PFSK-1 (cell line): ENCODE results near the gene DLX1.

ENCODE experiments used
- FOXP2 ChIP-seq: optimal IDR thresholded peaks from 2 replicates; pipeline ENCODE3; 2011; ENCODE audit warnings: borderline replicate concordance, control low read depth, inconsistent platforms; ENCODE audit not compliant: insufficient read depth; ENCODE audit errors: extremely low read length, extremely low read depth
- POLR2AphosphoS5 ChIP-seq: IDR thresholded peaks from 2 replicates; pipeline ENCODE4 v1.6.1; 2012; ENCODE audit warnings: low read depth, mild to moderate bottlenecking, control low read depth, low read length, moderate library complexity
- SIN3A ChIP-seq: IDR thresholded peaks from 2 replicates; pipeline ENCODE4 v1.6.1; 2012; ENCODE audit warnings: mild to moderate bottlenecking, low read length, moderate library complexity, borderline replicate concordance; ENCODE audit not compliant: insufficient read depth
- TAF1 ChIP-seq: IDR thresholded peaks from 2 replicates; pipeline ENCODE4 v1.6.1; 2012; ENCODE audit warnings: low read length, control low read depth, borderline replicate concordance; ENCODE audit not compliant: insufficient read depth
- TF ChIP-seq, protein P1 (sequence below), 2 experiments: IDR thresholded peaks; 2 replicates each; pipeline versions ENCODE4 v1.6.1 to v1.8.0; 2011 to 2012; ENCODE audit warnings: low read depth in 2 of 2, low read length in 2 of 2, control low read depth in 1 of 2, inconsistent platforms in 1 of 2, mild to moderate bottlenecking in 1 of 2, moderate library complexity in 1 of 2; ENCODE audit not compliant: insufficient read depth in 1 of 2

The DLX1 gene

DNA sequence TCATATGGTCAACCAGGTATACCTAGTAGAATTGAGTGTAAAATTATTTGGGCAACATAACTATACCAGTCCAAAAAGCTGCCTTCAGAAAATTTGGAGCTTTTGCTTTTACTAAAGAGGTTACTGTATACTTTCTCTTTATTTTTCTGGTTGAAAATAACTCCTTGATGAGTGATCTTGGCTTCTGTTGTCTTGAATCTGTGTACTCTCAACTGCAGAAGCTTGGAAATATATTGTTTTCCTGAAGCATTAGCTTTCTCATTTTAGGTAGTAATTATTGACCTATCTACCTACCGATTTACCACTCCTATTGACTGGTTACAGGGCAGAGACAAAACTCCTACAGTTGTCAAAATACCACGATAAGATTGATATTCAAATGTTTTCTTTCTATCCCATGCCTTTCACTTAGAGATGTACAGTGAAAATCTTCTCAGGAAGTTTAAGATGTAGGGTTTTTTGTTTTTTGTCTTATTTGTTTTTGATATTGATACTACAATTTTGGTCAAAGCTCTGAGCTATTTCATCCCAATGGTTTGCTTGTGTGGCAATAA is 35.7 kb upstream of the DLX1 start:
- TF ChIP-seq TAF1 (no peak), FOXP2 (no peak)

DNA sequence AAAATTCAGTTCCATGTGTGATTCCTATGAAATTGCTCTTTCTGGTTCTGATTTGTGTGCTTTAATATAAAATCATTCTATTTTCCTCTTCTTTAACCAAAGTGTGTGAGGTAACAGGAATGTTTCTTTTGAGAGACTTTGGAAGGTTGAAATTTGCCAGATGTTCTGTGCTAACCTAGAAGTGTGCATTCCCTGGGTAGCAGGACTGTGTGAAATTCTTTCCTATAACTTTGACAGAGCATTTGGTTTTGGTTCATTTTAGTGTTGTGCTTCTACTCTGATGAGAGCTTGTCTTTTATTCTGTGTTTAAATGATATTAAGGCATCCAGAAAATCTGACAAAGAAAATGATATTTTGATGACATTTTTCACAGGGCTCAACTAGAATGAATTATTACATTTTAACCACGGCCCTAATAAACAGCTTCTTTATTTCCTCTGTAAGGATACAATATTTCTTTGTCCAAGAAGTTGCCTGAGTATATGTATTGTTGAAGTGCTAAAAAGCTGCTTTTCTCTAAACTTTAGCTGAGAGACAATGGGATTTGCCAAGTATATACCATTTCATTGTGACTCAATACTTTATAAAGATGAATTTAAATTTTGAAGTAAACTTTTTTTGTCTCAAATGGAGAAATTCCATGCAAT is 34.7 kb upstream of the DLX1 start:
- TF ChIP-seq FOXP2: no peak

DNA sequence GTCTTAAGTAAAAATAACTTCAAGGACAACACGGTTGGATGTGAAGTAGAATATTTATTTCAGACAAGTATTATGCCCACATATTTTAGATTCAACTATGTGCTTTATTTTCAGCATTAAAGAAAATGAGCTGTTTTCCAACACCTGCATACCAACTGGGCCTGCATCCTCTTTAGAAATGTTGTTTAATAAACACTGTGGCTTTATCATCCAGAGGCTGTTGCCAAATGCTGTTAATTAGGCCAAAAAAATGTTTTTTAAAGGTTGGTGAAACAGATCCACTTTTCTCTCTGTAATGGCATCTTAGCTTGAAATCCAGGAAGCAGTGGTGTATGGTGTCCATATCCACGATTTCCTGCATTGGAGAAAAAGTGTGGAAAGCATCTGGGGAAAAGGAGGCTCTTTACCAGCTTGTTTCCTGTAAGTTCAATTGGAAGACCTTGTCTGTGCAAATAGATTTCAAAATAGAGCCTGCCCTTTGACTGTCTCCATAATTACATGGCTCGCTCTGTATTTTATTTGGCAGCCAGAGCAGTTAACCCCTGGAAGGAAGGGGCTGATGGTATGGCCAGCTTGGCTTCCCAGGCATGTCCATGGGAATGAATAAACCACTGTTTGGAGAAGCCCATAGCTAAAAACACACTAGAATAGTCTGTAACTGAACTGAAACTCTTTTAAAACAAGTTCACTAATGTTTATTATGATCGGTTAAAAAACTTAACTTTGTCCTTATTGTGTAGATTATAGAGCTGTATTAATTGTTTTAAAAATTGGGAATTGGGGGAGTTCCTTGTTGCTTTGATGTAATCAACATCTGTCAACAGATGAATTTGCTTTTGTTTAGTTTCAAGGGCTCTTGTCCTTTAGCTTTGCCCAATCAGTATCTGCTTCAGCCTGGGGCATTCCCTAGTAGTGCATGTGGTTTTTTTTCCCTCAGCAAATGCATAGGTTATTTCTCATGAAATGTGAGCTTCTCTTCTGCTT is 33.0 kb upstream of the DLX1 start:
- TF ChIP-seq SIN3A (peak; percentile 55; the same call in 1 of the 2 replicates), TAF1 (no peak)
- TF ChIP-seq, protein P1, sequence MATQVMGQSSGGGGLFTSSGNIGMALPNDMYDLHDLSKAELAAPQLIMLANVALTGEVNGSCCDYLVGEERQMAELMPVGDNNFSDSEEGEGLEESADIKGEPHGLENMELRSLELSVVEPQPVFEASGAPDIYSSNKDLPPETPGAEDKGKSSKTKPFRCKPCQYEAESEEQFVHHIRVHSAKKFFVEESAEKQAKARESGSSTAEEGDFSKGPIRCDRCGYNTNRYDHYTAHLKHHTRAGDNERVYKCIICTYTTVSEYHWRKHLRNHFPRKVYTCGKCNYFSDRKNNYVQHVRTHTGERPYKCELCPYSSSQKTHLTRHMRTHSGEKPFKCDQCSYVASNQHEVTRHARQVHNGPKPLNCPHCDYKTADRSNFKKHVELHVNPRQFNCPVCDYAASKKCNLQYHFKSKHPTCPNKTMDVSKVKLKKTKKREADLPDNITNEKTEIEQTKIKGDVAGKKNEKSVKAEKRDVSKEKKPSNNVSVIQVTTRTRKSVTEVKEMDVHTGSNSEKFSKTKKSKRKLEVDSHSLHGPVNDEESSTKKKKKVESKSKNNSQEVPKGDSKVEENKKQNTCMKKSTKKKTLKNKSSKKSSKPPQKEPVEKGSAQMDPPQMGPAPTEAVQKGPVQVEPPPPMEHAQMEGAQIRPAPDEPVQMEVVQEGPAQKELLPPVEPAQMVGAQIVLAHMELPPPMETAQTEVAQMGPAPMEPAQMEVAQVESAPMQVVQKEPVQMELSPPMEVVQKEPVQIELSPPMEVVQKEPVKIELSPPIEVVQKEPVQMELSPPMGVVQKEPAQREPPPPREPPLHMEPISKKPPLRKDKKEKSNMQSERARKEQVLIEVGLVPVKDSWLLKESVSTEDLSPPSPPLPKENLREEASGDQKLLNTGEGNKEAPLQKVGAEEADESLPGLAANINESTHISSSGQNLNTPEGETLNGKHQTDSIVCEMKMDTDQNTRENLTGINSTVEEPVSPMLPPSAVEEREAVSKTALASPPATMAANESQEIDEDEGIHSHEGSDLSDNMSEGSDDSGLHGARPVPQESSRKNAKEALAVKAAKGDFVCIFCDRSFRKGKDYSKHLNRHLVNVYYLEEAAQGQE (IDR thresholded peaks at IDR 0.05; ENCODE audit: insufficient read depth in 1 of 2, low read depth in 2 of 2, low read length in 2 of 2): 0 out of 4 replicates have a peak, but pooled peaks of 1 of the 2 experiments have one; percentile 48

DNA sequence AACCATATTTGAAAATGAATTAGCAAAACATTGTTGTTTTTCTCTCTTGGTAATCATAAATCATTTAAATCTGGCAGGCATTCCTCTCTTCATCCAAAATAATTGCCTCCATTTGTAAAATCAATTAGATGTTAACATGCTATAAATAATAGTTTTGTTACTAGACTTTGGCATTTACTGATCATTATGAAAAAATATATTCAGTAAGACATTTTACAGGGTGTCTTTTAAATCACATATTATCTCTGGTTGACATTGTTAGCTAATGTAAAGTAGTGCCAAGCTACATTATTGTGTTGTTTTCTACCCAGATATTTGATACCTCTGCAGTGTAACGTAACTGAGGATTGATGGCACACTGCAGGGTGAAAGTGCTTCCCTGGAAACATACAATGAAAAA is 31.8 kb upstream of the DLX1 start:
- TF ChIP-seq FOXP2: no peak
- TF ChIP-seq SIN3A: no peak
- TF ChIP-seq, protein P1 (IDR thresholded peaks at IDR 0.05; ENCODE audit: insufficient read depth in 1 of 2, low read depth in 2 of 2, low read length in 2 of 2): no peak
- TF ChIP-seq TAF1: no peak
- TF ChIP-seq POLR2AphosphoS5: no peak

DNA sequence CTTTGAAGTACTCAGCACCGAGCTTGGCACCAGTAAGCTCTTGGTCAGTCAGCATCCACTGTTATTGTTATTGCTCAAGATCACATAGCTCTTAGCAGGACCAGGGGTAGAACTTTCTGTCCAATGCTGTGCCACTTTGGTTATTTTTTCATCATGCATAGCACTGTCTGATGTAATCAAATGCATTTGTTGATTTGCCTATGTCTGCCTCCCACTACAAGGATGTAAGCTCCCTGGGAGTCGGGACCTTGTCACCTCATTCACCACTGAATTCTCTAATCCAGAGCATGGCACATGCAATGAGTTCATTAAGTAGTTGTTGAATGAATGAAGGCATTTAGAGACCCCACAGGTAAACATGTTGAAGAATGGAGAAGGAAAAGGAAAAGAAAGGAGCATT is 29.0 kb upstream of the DLX1 start:
- no peak for TF ChIP-seq POLR2AphosphoS5
- no peak for TF ChIP-seq FOXP2
- no peak for TF ChIP-seq SIN3A
- TF ChIP-seq TAF1: no peak
- TF ChIP-seq, protein P1 (IDR thresholded peaks at IDR 0.05; ENCODE audit: insufficient read depth in 1 of 2, low read depth in 2 of 2, low read length in 2 of 2): no peak

DNA sequence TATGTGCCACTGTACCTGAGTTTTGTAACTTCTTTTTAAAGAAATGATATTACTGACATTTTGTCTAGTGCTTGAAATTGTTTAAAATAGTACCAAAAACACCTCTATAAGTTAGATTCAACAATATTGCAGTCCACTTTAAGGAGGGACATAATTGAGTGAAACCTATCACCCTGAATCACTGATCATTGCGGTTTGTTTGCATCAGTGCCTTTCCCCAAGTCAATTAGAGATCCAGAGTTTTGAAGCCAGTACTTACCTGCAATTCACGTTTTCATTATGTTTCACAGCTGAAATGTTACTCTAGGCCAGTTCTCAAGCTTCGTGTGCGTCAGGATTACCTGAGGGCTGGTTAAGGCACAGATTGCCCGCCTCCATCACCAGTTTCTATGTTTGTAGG is 26.6 kb upstream of the DLX1 start:
- TF ChIP-seq SIN3A: no peak
- no peak for TF ChIP-seq FOXP2
- TF ChIP-seq POLR2AphosphoS5: no peak
- TF ChIP-seq TAF1: no peak
- TF ChIP-seq, protein P1 (IDR thresholded peaks at IDR 0.05; ENCODE audit: insufficient read depth in 1 of 2, low read depth in 2 of 2, low read length in 2 of 2): no peak
